ENCODE measurements around the gene SGF29.
"Not testable (repeated sequence)": the region's sequence is repeated elsewhere in the genome, so short reads cannot be mapped to it uniquely, and the experiment has no call there.

Gene SGF29

GRCh38 chr16:28615486-28616223 is 61.9 kb downstream of the SGF29 start:
- DNase-seq, result peak in 1 of 2 experiments; percentile 12

DNA sequence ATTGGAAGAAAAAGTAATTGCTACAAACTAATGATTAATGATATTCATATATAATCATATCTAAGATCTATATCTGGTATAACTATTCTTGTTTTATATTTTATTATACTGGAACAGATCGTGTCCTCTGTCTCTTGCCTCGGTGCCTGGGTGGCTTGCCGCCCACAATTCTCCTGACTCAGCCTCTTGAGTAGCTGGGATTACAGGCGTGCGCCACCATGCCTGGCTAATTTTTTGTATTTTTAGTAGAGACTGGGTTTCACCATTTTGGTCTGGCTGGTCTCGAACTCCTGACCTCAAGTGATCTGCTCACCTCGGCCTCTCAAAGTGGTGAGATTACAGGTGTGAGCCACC is 62.5 kb downstream of the SGF29 start:
- not testable (repeated sequence) for DNase-seq

GRCh38 chr16:28616636-28617035 is 62.9 kb downstream of the SGF29 start:
- DNase-seq, result no peak

DNA sequence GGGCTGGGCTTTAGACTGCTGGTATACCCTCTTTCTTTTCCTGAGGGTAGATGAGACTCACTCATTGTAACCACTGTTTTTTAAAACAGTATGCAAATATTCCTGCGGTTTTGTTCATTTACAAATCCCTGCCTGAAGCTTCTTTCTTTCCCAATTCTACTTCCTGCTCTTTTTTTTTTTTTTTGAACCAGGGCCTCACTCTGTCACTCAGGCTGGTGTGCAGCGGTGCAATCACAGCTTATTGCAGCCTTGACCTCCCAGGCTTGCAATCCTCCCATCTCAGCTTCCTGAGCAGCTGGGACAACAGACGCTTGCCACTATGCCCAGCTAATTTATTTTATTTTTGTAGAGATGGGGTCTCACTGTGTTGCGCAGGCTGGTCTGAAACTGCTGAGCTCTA is 64.2 kb downstream of the SGF29 start:
- DNase-seq, result peak; percentile 26 to 38

- DNase-seq, result not testable (repeated sequence)
Observed at GRCh38 chr16:28620316-28620715, 66.6 kb downstream of the SGF29 start.

DNA sequence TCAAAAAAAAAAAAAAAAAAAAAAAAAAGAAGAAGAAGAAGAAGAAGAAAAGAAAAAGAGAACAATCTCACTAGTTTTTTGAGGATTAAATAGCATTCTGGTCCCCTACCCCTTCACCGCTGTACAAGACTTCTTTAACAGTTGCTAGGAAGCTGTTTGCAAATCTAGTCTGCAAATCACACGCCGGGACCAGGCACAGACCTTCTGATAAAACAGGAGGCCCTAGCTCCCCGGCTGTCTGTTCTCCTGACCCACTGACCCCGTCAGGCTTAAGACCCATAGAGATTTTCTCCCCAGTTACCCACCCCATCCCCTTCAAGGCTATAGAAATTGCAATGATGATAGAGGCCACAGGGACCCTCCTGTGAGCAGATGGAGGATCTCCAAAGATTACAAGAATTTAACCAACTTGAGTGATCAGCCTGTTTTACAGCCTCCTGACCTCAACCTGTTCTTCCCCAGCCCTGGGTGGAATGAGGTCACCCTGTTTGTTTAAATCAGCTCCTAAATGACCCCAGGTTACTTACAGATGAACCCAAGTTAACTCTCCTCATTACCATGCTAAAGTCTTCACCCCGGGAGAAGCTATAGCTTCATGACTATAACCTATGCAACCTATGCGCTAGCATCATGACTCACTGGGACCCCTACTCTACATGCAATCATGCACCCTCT is 67.9 kb downstream of the SGF29 start:
- no peak for DNase-seq

DNA sequence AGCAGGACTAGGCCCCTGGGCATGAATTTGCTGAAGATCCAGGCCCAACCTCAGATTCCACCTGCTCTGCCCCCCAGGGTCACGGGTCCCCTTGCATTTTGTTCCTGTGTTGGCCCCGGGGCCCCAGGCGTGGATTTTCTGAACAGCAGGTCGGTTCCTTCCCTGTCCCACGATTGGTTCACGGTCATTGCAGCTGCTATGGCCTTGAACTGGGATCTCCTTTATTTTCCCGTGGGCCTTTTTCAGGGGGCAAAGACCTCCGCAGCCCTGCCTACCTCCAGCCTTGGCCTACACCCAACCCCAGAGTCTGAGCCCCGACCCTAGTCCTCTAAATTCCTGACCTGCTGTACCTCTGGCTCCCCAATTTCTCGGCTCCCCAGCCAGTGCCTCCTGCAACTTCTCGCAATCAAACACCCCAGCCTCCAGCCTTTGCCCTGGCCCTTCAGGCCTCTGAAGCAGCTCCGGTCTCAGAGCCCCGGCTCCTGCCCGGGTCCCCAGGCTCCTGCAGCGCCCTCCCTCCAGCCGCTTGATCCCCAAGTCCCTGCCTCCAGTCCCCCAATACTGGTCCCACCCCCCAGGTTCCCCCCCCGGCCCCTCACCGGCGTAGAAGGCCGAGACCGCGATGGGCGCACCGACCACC is 68.9 kb downstream of the SGF29 start:
- not testable (repeated sequence) for DNase-seq

DNA sequence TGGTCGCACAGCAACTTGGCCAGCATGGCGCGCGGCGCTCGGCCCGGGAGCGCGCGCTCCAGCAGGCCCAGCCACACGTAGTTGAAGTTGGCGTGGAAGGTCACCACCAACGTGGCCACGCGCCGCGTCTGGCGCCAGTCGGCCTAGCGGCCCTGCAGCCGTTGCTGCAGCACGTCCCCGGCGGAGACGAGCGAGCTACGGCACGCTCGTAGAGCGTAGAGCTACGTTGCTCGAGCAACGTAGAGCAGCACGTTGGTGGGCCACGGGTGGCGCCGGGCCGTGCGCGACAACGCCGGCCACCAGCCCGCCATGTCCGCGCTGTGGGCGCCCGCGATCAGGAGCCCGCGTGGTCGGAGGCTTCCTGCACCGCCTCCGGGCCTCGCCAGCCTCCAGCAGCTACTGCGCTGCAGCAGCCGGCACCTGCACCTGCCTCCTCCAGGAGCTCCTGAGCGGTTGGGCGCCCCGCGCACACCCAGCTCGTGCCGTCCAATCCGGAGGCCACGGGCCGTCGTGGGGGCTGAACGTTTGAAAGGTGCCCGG is 69.5 kb downstream of the SGF29 start:
- DNase-seq, result peak; percentile 11

GRCh38 chr16:28630905-28631304 is 77.2 kb downstream of the SGF29 start:
- DNase-seq, result not testable (repeated sequence)

GRCh38 chr16:28636093-28636823 is 82.5 kb downstream of the SGF29 start:
- not testable (repeated sequence) for DNase-seq

- not testable (repeated sequence) for DNase-seq
Observed at GRCh38 chr16:28637765-28638164, 84.0 kb downstream of the SGF29 start, which contains the start of gene NPIPB8. TSS of gene NPIPB8 (plus strand) at chr16:28638065. CDS start at chr16:28638361, 296 bp downstream.

DNA sequence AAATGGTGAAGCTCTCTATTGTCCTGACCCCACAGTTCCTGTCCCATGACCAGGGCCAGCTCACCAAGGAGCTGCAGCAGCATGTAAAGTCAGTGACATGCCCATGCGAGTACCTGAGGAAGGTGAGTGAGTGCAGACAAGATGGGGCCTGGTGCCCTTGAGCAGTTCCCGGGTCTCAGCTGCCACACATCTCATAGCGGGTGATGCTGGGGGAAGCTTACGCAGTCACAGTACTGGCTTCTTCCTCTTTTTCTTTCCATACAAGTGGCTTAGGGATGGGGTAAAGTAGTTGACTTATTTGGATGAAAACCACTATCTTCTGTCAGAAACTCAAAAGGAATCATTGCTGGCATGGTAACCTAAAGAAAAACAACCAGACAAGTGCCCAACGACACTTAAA is 84.6 kb downstream of the SGF29 start:
- not testable (repeated sequence) for DNase-seq

DNA sequence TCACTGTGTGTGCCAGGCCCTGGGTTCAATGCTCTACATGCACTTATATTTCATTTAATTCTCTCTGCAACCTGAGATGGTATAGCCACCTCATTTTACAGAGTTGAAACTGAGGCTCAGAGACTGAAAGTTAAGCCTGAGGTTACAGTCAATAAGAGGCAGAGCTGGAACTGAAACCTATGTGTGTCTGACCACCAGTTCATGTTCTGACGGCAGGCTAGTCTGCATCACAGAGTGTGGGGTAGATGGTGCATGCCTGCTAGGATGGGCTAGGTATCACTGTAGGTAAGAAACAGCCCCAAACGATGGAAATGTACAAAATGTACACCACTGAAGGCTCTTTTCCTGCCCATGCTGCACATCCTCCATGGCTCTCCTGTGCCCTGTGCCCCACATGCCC is 86.2 kb downstream of the SGF29 start:
- not testable (repeated sequence) for DNase-seq
